Activated CD8-positive, alpha-beta T cell treated with anti-CD3 and anti-CD28 coated beads for 36 hours (primary cell): Measurements from ENCODE around the gene DROSHA. TPM values are rescaled to one million over a fixed set of nuclear protein-coding genes. Genes with fewer than 3 reads are reported as not detected.

Experiments used
- ATAC-seq: fragments of 200-7000 bp; cut with Tn5 transposase; one replicate; pipeline ENCODE4 v1.10.0; 2021; ENCODE audit warnings: mild to moderate bottlenecking, moderate library complexity
- CTCF ChIA-PET: fragments of 350-600 bp; sonication (Branson Sonifier 250); formaldehyde crosslinking; loops from one replicate; lab custom pipeline; 2021; ENCODE audit warnings: antibody characterized with exemption; lab: Charles Lee
- POLR2A ChIA-PET: fragments of 350-600 bp; sonication (Branson Sonifier 250); formaldehyde crosslinking; loops from one replicate; lab custom pipeline; 2021; ENCODE audit warnings: antibody characterized with exemption; lab: Charles Lee
- DNase-seq: peaks from one replicate; pipeline ENCODE4 v3.0.0-alpha.2; 2020
- H3K27ac Mint-ChIP-seq: one replicate; pipeline ENCODE4 v1.8.0; 2021; ENCODE audit warnings: mild to moderate bottlenecking, mixed read lengths
- H3K27me3 Mint-ChIP-seq: one replicate; pipeline ENCODE4 v1.8.0; 2021; ENCODE audit warnings: mixed read lengths
- H3K36me3 Mint-ChIP-seq: one replicate; pipeline ENCODE4 v1.8.0; 2021; ENCODE audit warnings: low read depth, mixed read lengths
- H3K4me1 Mint-ChIP-seq: one replicate; pipeline ENCODE4 v1.8.0; 2021; ENCODE audit warnings: low read depth, mixed read lengths
- H3K4me3 Mint-ChIP-seq: one replicate; pipeline ENCODE4 v1.8.0; 2021; ENCODE audit warnings: mild to moderate bottlenecking, moderate library complexity, mixed read lengths
- H3K9me3 Mint-ChIP-seq: one replicate; pipeline ENCODE4 v1.8.0; 2021; ENCODE audit warnings: mixed read lengths
- CTCF ChIP-seq: fragments of 200-600 bp; IDR thresholded peaks from one replicate; pipeline ENCODE4 v1.8.0; 2022; ENCODE audit warnings: antibody characterized with exemption, mild to moderate bottlenecking
- intact Hi-C: fragments of 100-400 bp; cut with micrococcal nuclease; formaldehyde crosslinking; loops from one replicate; pipeline ENCODE4 v1.10.0; 2022
- total RNA-seq, 2 experiments: library from RNA; stranded (reverse); gene quantifications; one replicate each; pipeline ENCODE4 v1.2.3, GENCODE V29; 2021

The DROSHA gene
- total RNA-seq, 2 experiments from 2014 or later: 57.8 to 61.0 TPM

- no peak for TF ChIP-seq CTCF
- H3K9me3 Mint-ChIP-seq: no peaks in the 10 kb centered on the region
- H3K4me3 Mint-ChIP-seq: no peak overlapping the region
- POLR2A ChIA-PET: no interaction called here
- no peak for ATAC-seq
- no peaks in the 10 kb centered on the region for H3K27me3 Mint-ChIP-seq
- H3K36me3 Mint-ChIP-seq: peaks cover 61% of the 10 kb centered on the region
- intact Hi-C loops: no loop called here
- CTCF ChIA-PET: no interaction called here
- DNase-seq: no peak
- no peak overlapping the region for H3K27ac Mint-ChIP-seq
- no peaks in the 10 kb centered on the region for H3K4me1 Mint-ChIP-seq
Observed at GRCh38 chr5:31469886-31470285, 62.0 kb downstream of the DROSHA start.

- H3K4me1 Mint-ChIP-seq: no peaks in the 10 kb centered on the region
- ATAC-seq: no peak
- no peak for TF ChIP-seq CTCF
- POLR2A ChIA-PET: no interaction called here
- no peaks in the 10 kb centered on the region for H3K27me3 Mint-ChIP-seq
- CTCF ChIA-PET: no interaction called here
- DNase-seq: no peak
- no peak overlapping the region for H3K27ac Mint-ChIP-seq
- no peaks in the 10 kb centered on the region for H3K9me3 Mint-ChIP-seq
- H3K4me3 Mint-ChIP-seq: no peak overlapping the region
- intact Hi-C loops: no loop called here
- H3K36me3 Mint-ChIP-seq: peaks cover 65% of the 10 kb centered on the region
Observed at GRCh38 chr5:31469466-31469865, 62.4 kb downstream of the DROSHA start.

GRCh38 chr5:31465291-31465690, 66.6 kb downstream of the DROSHA start:
- H3K4me1 Mint-ChIP-seq: no peaks in the 10 kb centered on the region
- DNase-seq (no peak), ATAC-seq (no peak)
- POLR2A ChIA-PET: no interaction called here
- peaks cover 9% of the 10 kb centered on the region for H3K9me3 Mint-ChIP-seq
- H3K4me3 Mint-ChIP-seq: no peak overlapping the region
- intact Hi-C loops: no loop called here
- TF ChIP-seq CTCF: no peak
- CTCF ChIA-PET: no interaction called here
- H3K36me3 Mint-ChIP-seq: peaks cover 86% of the 10 kb centered on the region
- no peaks in the 10 kb centered on the region for H3K27me3 Mint-ChIP-seq
- H3K27ac Mint-ChIP-seq: no peak overlapping the region

DNA sequence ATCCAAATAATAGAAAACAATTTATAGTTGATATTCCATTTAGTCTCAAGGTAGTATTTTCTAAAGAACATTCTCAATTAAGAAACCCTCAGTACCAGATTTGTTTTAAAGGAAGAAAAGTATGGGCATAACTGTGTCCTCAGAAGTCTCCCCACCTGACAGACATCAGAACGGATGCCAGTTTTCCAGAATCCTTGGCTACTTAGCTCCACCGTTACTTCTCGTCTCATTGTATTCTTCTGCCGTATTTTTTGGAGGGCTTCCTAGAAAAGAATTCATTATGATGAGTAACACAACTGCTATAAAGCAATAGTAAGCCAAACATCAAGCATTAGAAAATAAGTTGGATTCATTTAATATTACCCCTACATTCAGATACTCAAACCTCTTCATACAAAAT, 67.8 kb downstream of the DROSHA start:
- Mint-ChIP-seq H3K9me3 (peaks cover 13% of the 10 kb centered on the region), H3K4me1 (no peaks in the 10 kb centered on the region), H3K36me3 (peaks cover 89% of the 10 kb centered on the region), H3K27ac (no peak overlapping the region), H3K4me3 (no peak overlapping the region), H3K27me3 (no peaks in the 10 kb centered on the region)
- DNase-seq (no peak), ATAC-seq (no peak)
- intact Hi-C loops: no loop called here
- no peak for TF ChIP-seq CTCF
- ChIA-PET CTCF (no interaction called here), POLR2A (interaction anchor here (0.6 kb wide), 1 partner anchor 23 kb away, joined by 3 read pairs; no protein-coding TSS in a partner anchor)

DNA sequence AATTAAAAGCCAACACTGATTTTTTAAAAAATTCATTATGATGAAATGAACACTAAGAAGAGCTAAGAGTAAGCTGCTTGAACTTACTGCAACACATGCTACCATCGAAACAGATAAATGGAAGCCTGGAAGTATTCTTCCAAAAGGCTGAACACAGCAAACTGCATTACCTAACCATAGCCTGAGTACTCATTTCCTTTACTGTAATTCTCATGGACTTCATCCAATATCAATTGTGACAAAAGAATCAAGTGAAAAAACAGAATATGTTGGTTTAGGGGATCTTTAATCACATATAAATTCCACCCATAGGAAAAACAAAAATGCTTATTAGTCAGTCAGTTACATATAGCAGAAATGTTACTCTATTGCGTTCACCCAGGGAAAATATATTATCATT, 68.5 kb downstream of the DROSHA start:
- Mint-ChIP-seq H3K27ac (no peak overlapping the region), H3K4me3 (no peak overlapping the region), H3K27me3 (no peaks in the 10 kb centered on the region), H3K9me3 (peaks cover 13% of the 10 kb centered on the region), H3K4me1 (no peaks in the 10 kb centered on the region), H3K36me3 (peaks cover 88% of the 10 kb centered on the region)
- ChIA-PET CTCF (no interaction called here), POLR2A (interaction anchor here (0.6 kb wide), 1 partner anchor 24 kb away, joined by 3 read pairs; no protein-coding TSS in a partner anchor)
- no peak for TF ChIP-seq CTCF
- intact Hi-C loops: no loop called here
- ATAC-seq: no peak
- no peak for DNase-seq
